B cell (primary cell): ENCODE measurements around the gene ARHGEF39. TPM values are rescaled to one million over a fixed set of nuclear protein-coding genes. Genes with fewer than 3 reads are reported as not detected.

Experiments used
- ATAC-seq: fragments of 200-7000 bp; cut with Tn5 transposase; one replicate; pipeline ENCODE4 v1.10.0; 2021; ENCODE audit warnings: low read depth, mild to moderate bottlenecking, moderate number of reproducible peaks, moderate library complexity
- CTCF ChIA-PET: fragments of 350-600 bp; sonication (Branson Sonifier 250); formaldehyde crosslinking; loops from one replicate; lab custom pipeline; 2021; ENCODE audit warnings: antibody characterized with exemption, inconsistent platforms; lab: Charles Lee
- POLR2A ChIA-PET: fragments of 350-600 bp; sonication (Branson Sonifier 250); formaldehyde crosslinking; loops from one replicate; lab custom pipeline; 2021; ENCODE audit warnings: antibody characterized with exemption; lab: Charles Lee
- DNase-seq: peaks from one replicate; pipeline ENCODE4 v3.0.0; 2013
- H2AFZ ChIP-seq: 2 replicates; pipeline ENCODE4 v1.6.1; 2012; ENCODE audit warnings: mild to moderate bottlenecking, low read depth, low read length; ENCODE audit not compliant: insufficient read depth, poor library complexity, severe bottlenecking
- H3K27ac ChIP-seq, 2 donors: 1 replicate in 1 of 2; 2 replicates in 1 of 2; pipeline ENCODE4 v1.5.1; 2012 to 2013; ENCODE audit warnings: low read length in 2 of 2, mild to moderate bottlenecking in 2 of 2, moderate library complexity in 1 of 2
- H3K27me3 ChIP-seq, 4 experiments: fragments of 200-600 bp in 1 of 4; sonication (generic) in 1 of 4; replicated peaks in 1 of 4; 1 replicate in 2 of 4; 2 replicates in 2 of 4; pipeline versions ENCODE4 v1.6.1 to v1.7.0; 2013 to 2016; ENCODE audit warnings: low read length in 3 of 4, mild to moderate bottlenecking in 2 of 4, mixed read lengths in 1 of 4, moderate library complexity in 1 of 4; ENCODE audit not compliant: insufficient read depth in 4 of 4, control insufficient read depth in 3 of 4; ENCODE audit errors: control extremely low read depth in 1 of 4
- H3K36me3 ChIP-seq, 2 experiments: replicated peaks in 1 of 2; 1 replicate in 1 of 2; 2 replicates in 1 of 2; pipeline versions ENCODE4 v1.6.1 to v1.7.1; 2013; ENCODE audit warnings: low read length in 1 of 2; ENCODE audit not compliant: insufficient read depth in 2 of 2, control insufficient read depth in 1 of 2; ENCODE audit errors: control extremely low read depth in 1 of 2, extremely low read depth in 1 of 2
- H3K4me1 ChIP-seq, 2 donors: fragments of 200-600 bp in 1 of 2; sonication (generic) in 1 of 2; 1 replicate in 1 of 2; 2 replicates in 1 of 2; pipeline versions ENCODE4 v1.5.1 to v1.6.1; 2013 to 2017; ENCODE audit warnings: low read length in 2 of 2; ENCODE audit not compliant: control insufficient read depth in 2 of 2, insufficient read depth in 2 of 2
- H3K4me2 ChIP-seq: replicated peaks from 2 replicates; pipeline ENCODE3; 2012; ENCODE audit warnings: mild to moderate bottlenecking, low read depth, low read length; ENCODE audit not compliant: poor library complexity, severe bottlenecking
- H3K4me3 ChIP-seq, 5 experiments: fragments of 200-600 bp in 1 of 5; sonication (generic) in 1 of 5; 1 replicate in 3 of 5; 2 replicates in 2 of 5; pipeline versions ENCODE4 v1.5.1 to v1.7.0; 2011 to 2016; ENCODE audit warnings: low read length in 4 of 5, mild to moderate bottlenecking in 4 of 5, low read depth in 2 of 5, control low read depth in 1 of 5, moderate library complexity in 1 of 5; ENCODE audit not compliant: insufficient read depth in 1 of 5; ENCODE audit errors: control extremely low read depth in 1 of 5, extremely low read depth in 1 of 5
- H3K79me2 ChIP-seq: fragments of 200-600 bp; sonication (generic); one replicate; pipeline ENCODE4 v1.6.0; 2016; ENCODE audit warnings: low read length; ENCODE audit not compliant: control insufficient read depth, insufficient read depth
- H3K9ac ChIP-seq: fragments of 200-600 bp; sonication (generic); 2 replicates; pipeline ENCODE4 v1.6.1; 2017; ENCODE audit warnings: mild to moderate bottlenecking, low read length, moderate library complexity
- H3K9me3 ChIP-seq, 3 donors: one replicate each; pipeline versions ENCODE4 v1.6.1 to v1.7.1; 2013; ENCODE audit warnings: low read length in 2 of 3; ENCODE audit not compliant: control insufficient read depth in 2 of 3, insufficient read depth in 1 of 3; ENCODE audit errors: control extremely low read depth in 1 of 3
- H4K20me1 ChIP-seq: 2 replicates; pipeline ENCODE4 v1.6.0; 2012; ENCODE audit warnings: mild to moderate bottlenecking, low read length; ENCODE audit not compliant: insufficient read depth, control insufficient read depth, poor library complexity, severe bottlenecking
- H3K27ac Mint-ChIP-seq: one replicate; pipeline ENCODE4 v1.8.0; 2021; ENCODE audit warnings: mixed read lengths
- H3K27me3 Mint-ChIP-seq: one replicate; pipeline ENCODE4 v1.8.0; 2021; ENCODE audit warnings: mixed read lengths
- H3K4me1 Mint-ChIP-seq: one replicate; pipeline ENCODE4 v1.8.0; 2021; ENCODE audit warnings: mixed read lengths
- H3K4me3 Mint-ChIP-seq: one replicate; pipeline ENCODE4 v1.8.0; 2021; ENCODE audit warnings: mixed read lengths
- H3K9me3 Mint-ChIP-seq: one replicate; pipeline ENCODE4 v1.8.0; 2022; ENCODE audit warnings: mixed read lengths; ENCODE audit not compliant: insufficient read depth
- CTCF ChIP-seq: fragments of 200-600 bp; IDR thresholded peaks from one replicate; pipeline ENCODE4 v1.8.0; 2022; ENCODE audit warnings: antibody characterized with exemption, mild to moderate bottlenecking
- EZH2 ChIP-seq: IDR thresholded peaks from 2 replicates; pipeline ENCODE4 v1.6.1; 2012; ENCODE audit warnings: borderline replicate concordance, low read depth, mild to moderate bottlenecking, moderate library complexity, low read length; ENCODE audit not compliant: insufficient read depth, poor library complexity, severe bottlenecking
- WGBS: methylation state at CpG from one replicate; pipeline ENCODE4 v1.1.5; 2013; ENCODE audit warnings: missing lambda C conversion rate; ENCODE audit not compliant: insufficient coverage; 5-methylcytosine and 5-hydroxymethylcytosine counted together
- intact Hi-C: fragments of 100-400 bp; cut with micrococcal nuclease; formaldehyde crosslinking; loops from one replicate; pipeline ENCODE4 v1.10.0; 2022
- polyA plus RNA-seq: library from polyadenylated mRNA; depleted of rRNA; stranded (reverse); fragments of >200 nt; gene quantifications from 2 replicates; pipeline ENCODE4 v1.2.3, GENCODE V29; 2012
- total RNA-seq, 2 donors: library from RNA; stranded (reverse); fragments of 120-200 nt in 1 of 2; gene quantifications; 1 replicate in 1 of 2; 2 replicates in 1 of 2; pipeline versions ENCODE4 v1.2.3 to v1.2.4, GENCODE V29; 2013 to 2022

ARHGEF39 gene
- total and polyA plus RNA-seq, 2 donors (not counting 1 experiment from before 2014, with no cell fraction given), result 0.40 to 0.62 TPM

GRCh38 chr9:35684921-35685320 is 19.9 kb upstream of the ARHGEF39 start:
- Mint-ChIP-seq H3K9me3 (no peaks in the 10 kb centered on the region), H3K4me1 (peaks cover 20% of the 10 kb centered on the region), H3K27ac (no peak overlapping the region), H3K4me3 (no peak overlapping the region), H3K27me3 (no peaks in the 10 kb centered on the region)
- Histone ChIP-seq H3K4me2 (no peak overlapping the region), H3K4me1 (peaks cover 12 to 24% of the 10 kb centered on the region in 2 donors), H3K27ac (no peak overlapping the region), H2AFZ (no peak overlapping the region), H3K9ac (no peak overlapping the region), H3K9me3 (no peaks in the 10 kb centered on the region), H3K27me3 (no peaks in the 10 kb centered on the region), H3K4me3 (no peak overlapping the region), H3K36me3 (no peaks in the 10 kb centered on the region), H4K20me1 (no peaks in the 10 kb centered on the region), H3K79me2 (no peaks in the 10 kb centered on the region)
- ChIA-PET POLR2A (interaction anchor here (0.6 kb wide), 1 partner anchor 31 kb away, joined by 6 read pairs; no protein-coding TSS in a partner anchor), CTCF (interaction anchor here (7.6 kb wide), 1 partner anchor 10 kb away, joined by 82 read pairs; no protein-coding TSS in a partner anchor)
- 97% methylated on average over 6 of the region's 10 CpGs for WGBS
- intact Hi-C loops, result no loop called here
- ATAC-seq (no peak), DNase-seq (no peak)
- TF ChIP-seq EZH2 (no peak), CTCF (no peak)

- no peak overlapping the region for H3K4me2 ChIP-seq
- H3K4me1 Mint-ChIP-seq, result peaks cover 18% of the 10 kb centered on the region
- DNase-seq, result no peak
- 40% methylated on average over 1 of the region's 2 CpGs for WGBS
- no peaks in the 10 kb centered on the region for H3K79me2 ChIP-seq
- ATAC-seq, result no peak
- TF ChIP-seq EZH2, result no peak
- no peak for TF ChIP-seq CTCF
- no peaks in the 10 kb centered on the region for H3K27me3 ChIP-seq
- no peak overlapping the region for H3K4me3 ChIP-seq
- H2AFZ ChIP-seq, result no peak overlapping the region
- H3K9ac ChIP-seq, result no peak overlapping the region
- no peak overlapping the region for H3K4me3 Mint-ChIP-seq
- intact Hi-C loops, result no loop called here
- POLR2A ChIA-PET, result no interaction called here
- no peaks in the 10 kb centered on the region for H3K9me3 ChIP-seq
- CTCF ChIA-PET, result interaction anchor here (7.6 kb wide), 1 partner anchor 12 kb away, joined by 82 read pairs; no protein-coding TSS in a partner anchor
- H3K36me3 ChIP-seq, result no peaks in the 10 kb centered on the region
- no peak overlapping the region for H3K27ac ChIP-seq
- H3K27me3 Mint-ChIP-seq, result no peaks in the 10 kb centered on the region
- H3K27ac Mint-ChIP-seq, result peak overlapping the region; percentile 12
- peaks cover 14 to 20% of the 10 kb centered on the region in 2 donors for H3K4me1 ChIP-seq
- no peaks in the 10 kb centered on the region for H3K9me3 Mint-ChIP-seq
- no peaks in the 10 kb centered on the region for H4K20me1 ChIP-seq
Observed at GRCh38 chr9:35683323-35683722, 18.3 kb upstream of the ARHGEF39 start.
